HEK293T (cell line): ENCODE data around the gene CELF2.

Experiments used
- FOXM1 ChIP-seq: fragments of 450-650 bp; IDR thresholded peaks from 2 replicates; pipeline ENCODE4 v1.6.1; 2017; ENCODE audit warnings: mild to moderate bottlenecking, borderline replicate concordance
- PKNOX1 ChIP-seq: fragments of 450-650 bp; IDR thresholded peaks from 2 replicates; pipeline ENCODE4 v1.6.1; 2016

GRCh38 chr10:11175823-11176243 lies 158.2 kb downstream of the CELF2 start:
- no peak for TF ChIP-seq PKNOX1
- TF ChIP-seq FOXM1: no peak
